ENCODE results near the gene DLST.

Gene DLST

DNA sequence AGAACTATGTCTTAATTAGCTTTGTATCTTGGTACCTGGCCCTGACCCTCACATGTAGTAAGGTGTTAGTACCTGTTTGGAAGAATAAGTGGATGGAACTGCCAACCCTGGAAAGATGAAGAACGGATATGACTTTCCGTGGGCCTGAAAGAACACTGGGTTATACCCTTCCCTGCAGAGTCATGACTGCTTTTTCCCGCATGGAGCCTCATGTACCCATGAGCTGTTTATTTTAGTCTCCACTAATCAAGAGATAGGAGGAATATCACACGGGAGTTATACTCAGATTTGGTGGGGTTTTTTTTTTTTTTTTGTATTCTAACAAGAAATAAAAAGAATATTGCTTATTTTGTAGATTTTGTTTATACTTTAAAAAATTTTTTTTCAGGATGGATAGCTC is 15.9 kb downstream of the DLST start:
- DNase-seq (ENCODE audit: low read depth) = no peak
- TF ChIP-seq, protein P1, sequence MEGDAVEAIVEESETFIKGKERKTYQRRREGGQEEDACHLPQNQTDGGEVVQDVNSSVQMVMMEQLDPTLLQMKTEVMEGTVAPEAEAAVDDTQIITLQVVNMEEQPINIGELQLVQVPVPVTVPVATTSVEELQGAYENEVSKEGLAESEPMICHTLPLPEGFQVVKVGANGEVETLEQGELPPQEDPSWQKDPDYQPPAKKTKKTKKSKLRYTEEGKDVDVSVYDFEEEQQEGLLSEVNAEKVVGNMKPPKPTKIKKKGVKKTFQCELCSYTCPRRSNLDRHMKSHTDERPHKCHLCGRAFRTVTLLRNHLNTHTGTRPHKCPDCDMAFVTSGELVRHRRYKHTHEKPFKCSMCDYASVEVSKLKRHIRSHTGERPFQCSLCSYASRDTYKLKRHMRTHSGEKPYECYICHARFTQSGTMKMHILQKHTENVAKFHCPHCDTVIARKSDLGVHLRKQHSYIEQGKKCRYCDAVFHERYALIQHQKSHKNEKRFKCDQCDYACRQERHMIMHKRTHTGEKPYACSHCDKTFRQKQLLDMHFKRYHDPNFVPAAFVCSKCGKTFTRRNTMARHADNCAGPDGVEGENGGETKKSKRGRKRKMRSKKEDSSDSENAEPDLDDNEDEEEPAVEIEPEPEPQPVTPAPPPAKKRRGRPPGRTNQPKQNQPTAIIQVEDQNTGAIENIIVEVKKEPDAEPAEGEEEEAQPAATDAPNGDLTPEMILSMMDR (conservative IDR thresholded peaks at IDR 0.05; ENCODE audit: low read length) = no peak
- H3K4me3 ChIP-seq (ENCODE audit: low read length) = no peak overlapping the region

DNA sequence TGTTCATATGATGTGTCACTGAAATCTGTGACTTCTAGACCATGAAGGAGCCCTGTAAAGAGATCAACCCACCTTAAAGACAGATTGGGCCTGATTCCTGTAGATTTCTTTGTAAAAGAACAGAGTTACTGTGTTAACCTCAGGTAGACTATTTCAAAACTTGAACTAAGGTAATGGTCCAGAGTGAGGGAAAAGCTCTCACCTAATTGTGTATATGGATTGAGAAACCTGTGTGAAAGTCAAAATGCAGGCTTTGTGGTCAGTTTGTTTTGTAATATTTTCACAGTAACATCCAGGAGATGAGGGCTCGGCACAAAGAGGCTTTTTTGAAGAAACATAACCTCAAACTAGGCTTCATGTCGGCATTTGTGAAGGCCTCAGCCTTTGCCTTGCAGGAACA is 16.4 kb downstream of the DLST start:
- TF ChIP-seq, protein P1 (conservative IDR thresholded peaks at IDR 0.05; ENCODE audit: low read length) = no peak
- no peak overlapping the region for H3K4me3 ChIP-seq (ENCODE audit: low read length)
- no peak for DNase-seq (ENCODE audit: low read depth)

DNA sequence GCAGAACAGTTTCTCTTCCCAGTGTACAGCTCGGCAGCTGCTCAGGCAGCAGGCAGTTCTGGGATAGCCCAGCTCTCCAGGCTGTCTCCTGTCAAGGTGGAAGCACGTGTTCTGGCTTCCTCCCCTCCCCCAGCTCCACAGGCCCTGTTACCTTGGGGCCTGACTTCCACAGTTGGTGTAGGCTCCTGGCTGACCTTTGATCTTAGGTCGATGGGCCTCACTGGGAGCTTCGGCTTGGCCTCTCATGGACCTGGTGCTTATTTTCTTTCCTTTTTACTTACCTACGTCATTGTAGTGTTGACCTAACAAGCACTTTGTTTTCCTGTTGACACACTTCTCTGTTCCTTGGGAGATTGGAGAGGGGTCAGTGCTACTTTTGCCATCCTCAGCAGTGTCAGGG is 17.0 kb downstream of the DLST start:
- H3K4me3 ChIP-seq (ENCODE audit: low read length) = no peak overlapping the region
- TF ChIP-seq, protein P1 (conservative IDR thresholded peaks at IDR 0.05; ENCODE audit: low read length) = no peak
- DNase-seq (ENCODE audit: low read depth) = no peak

DNA sequence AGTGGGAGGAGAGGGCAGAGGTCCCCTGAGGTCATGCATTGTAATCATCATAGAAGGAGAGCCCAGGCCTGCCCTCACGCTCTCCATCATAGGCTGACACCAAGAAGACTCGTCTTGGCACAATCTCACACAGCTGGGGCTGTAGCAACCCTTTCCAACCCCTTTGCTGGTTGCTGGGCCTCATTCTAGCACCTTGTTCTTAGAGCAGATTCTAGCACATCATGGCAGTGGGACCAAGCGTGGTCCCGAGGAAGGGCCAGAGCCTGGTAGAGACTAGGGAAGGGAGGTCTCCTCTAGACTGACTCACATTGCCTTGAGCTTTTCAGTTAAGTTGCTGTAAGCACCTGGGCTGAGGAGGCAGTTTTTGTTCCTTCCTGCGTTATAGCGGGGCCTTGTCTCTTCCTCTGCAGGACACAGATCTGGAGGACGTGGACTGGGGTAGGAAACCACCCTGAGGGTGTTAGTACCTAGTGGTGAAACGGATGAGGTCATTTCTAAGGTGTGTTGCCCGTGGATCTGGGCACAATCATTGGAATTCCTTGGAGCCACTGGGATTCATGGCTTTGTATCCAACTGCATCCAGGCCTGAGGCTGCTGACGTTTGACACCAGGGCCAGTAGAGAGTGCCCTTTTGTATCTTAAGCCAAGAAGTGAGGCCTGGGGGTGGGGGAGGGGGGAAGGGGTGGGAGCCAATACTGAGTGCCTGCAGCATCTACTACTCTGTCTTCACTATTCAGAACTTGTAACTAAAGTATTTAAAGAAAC is 21.4 kb downstream of the DLST start:
- no peak for DNase-seq (ENCODE audit: low read depth)
- no peak overlapping the region for H3K4me3 ChIP-seq (ENCODE audit: low read length)
- TF ChIP-seq, protein P1 (conservative IDR thresholded peaks at IDR 0.05; ENCODE audit: low read length) = no peak

DNA sequence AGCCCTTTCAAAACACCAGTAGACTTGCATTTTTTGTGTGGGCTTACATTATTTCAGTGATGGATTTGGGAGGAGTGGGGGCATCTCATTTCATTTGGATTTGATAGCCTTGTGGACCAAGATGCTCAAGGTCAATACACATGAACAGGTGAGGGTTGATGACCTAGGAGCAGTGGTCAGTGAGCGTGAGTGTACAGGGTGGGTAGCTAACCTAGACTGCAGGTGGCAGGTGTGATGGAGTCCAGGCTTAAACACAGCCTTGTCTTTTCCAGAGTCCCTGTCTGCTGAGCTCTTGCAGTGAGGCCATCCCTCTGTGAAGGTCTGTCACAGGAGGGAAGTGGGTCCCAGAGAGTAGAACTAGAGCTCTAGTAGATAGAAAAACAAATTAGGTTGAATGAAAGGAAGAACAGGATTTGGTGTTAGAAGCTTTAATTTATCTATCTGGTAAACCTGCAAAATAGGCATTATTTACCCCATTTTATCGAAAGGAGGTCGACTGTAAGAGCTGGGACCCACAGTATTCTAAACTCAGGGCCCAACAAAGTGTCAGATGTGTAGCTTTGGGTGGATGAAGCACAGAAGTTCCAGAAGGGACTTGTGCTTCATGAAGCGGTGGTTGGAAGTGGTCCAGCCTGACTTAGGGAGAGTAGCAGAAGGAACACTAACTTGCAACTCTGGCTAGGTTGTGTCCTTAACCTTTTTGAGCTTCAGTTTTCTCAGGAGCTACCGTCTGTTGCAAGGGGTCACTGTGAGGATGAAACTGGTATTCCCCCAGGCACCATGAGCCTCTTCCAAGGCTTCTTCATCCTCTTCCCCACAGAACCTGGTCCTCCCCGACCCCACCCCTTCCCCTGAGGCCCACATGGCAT is 23.2 kb downstream of the DLST start:
- TF ChIP-seq, protein P1 (conservative IDR thresholded peaks at IDR 0.05; ENCODE audit: low read length) = no peak
- no peak overlapping the region for H3K4me3 ChIP-seq (ENCODE audit: low read length)
- DNase-seq (ENCODE audit: low read depth) = no peak

DNA sequence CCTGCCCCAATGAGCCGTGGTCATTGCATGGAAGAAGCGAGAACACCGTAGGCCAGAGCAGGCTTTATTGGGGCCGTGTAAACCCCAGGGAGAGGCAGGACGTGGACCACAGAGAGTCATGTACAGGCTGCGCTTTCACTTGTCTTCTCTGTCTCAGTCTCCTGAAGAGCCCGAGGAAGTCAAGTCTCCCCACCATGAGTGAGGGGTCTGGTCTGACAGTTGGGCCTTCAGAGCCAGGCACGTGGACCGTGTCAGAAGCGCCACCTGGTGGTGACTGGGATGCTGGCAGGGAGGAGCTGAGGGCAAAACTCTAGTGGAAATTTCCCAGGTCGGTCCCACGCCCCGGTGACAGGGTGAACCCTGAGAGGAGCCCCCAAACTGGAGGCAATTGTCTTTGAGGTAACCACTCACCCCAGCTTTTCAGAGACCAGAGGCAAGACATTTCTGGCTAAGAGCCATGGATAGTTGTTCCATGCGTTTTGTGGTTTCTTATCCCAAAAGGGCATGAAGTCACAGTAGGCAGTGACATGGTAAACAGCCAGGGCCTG is 24.0 kb downstream of the DLST start:
- peak; percentile 51 for DNase-seq (ENCODE audit: low read depth)
- TF ChIP-seq, protein P1 (conservative IDR thresholded peaks at IDR 0.05; ENCODE audit: low read length) = peak; percentile 96
- no peak overlapping the region for H3K4me3 ChIP-seq (ENCODE audit: low read length)

Data from AG10803 (cell line).